Right ventricle myocardium superior (tissue), 1 donor: ENCODE results near the gene SNAP25. TPM values are rescaled to one million over a fixed set of nuclear protein-coding genes. Genes with fewer than 3 reads are reported as not detected.

Experiments
- ATAC-seq: fragments of 200-7000 bp; cut with Tn5 transposase; one replicate; pipeline ENCODE4 v1.9.1; 2020; ENCODE audit warnings: mild to moderate bottlenecking; ENCODE audit not compliant: poor library complexity
- DNase-seq: peaks from one replicate; pipeline ENCODE4 v3.0.0-alpha.2; 2020
- intact Hi-C: fragments of 100-400 bp; cut with DNase I; formaldehyde crosslinking; loops from one replicate; pipeline ENCODE4 v1.11.2; 2022
- total RNA-seq: library from RNA; stranded (reverse); fragmentation: NEBNext Ultra II Directional; extraction: Animal tissue kit (Norgen Biotek cat#: 25700); gene quantifications from one replicate; pipeline ENCODE4 v1.2.1, GENCODE V29; 2021
- donor health status: DM: no; HTN: yes; CAD: no; lungs with severe emphysema.

Gene SNAP25
- total RNA-seq, 1 donor from 2014 or later: not detected

DNA sequence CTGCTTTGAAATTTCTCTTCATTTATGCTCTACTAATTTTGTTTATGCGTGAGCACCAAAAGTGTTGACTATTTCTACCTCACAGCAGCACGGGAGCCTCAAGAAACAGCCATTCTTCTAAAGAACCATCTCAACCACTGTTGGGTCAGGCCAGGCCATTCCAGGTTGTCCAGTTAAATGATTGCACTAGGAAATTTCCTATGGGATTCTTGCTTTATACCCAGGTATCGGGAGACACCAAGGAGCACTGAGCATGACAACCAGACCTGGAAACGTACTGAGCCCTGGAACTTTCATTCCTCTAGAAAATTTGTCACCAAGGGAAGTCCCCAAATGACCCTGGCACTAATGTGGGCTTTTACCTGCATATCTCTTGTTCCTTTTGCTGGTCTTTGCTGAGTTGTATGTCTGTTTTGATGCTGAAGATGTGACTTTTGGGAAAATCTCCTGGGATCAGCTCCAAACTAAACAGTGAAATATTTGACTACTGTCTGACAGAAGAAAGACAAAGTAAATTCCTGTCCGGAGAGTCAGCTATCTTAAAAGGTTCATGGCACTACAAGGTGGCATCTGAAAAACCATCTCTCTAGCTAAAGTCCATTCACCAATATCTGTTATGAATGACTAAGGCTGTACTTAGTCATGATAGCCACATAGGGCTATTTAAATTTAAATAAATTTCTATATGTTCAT is 70.5 kb downstream of the SNAP25 start:
- intact Hi-C loops: no loop called here

DNA sequence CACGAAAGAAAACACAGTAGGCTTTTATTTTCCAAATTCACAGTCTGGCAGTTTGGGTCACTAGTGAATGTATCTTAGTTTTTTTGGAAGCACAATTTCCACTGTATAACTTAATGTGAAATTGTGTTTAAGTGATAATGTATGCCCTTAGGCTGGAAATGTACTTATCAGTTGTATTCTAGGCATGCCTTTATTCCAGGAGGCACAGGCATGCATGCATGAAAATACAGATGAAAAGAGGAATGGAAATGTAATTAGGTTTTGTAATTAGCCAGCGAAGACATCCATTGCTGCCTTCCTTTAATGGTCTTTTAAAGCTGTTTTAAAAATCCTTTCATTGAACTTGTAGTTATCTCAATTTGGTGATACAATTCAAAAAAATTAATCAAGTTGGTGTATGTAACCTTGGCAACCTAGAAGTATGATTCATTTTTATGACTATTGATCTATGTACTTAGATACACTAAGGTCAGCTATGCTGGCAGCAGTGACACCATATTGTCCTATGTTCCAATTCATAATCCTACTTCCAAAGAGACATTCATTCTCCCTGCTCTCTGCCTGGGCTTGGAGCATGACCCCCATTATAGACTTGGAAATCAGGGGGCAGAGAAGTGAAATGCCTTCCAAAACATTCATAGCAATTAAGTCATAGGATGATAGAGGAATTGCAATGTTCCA is 73.1 kb downstream of the SNAP25 start:
- intact Hi-C loops: no loop called here
- ATAC-seq (no peak), DNase-seq (no peak)

More for the DNA sequence above, 70.5 kb downstream of the SNAP25 start:
- no peak for DNase-seq
- ATAC-seq: no peak

GRCh38 chr20:10297223-10297622 is 78.6 kb downstream of the SNAP25 start:
- ATAC-seq: no peak

GRCh38 chr20:10297684-10298240 is 79.1 kb downstream of the SNAP25 start:
- ATAC-seq: no peak
- intact Hi-C loops: no loop called here
- DNase-seq: no peak

More at GRCh38 chr20:10297223-10297622, 78.6 kb downstream of the SNAP25 start:
- no peak for DNase-seq
- intact Hi-C loops: no loop called here

DNA sequence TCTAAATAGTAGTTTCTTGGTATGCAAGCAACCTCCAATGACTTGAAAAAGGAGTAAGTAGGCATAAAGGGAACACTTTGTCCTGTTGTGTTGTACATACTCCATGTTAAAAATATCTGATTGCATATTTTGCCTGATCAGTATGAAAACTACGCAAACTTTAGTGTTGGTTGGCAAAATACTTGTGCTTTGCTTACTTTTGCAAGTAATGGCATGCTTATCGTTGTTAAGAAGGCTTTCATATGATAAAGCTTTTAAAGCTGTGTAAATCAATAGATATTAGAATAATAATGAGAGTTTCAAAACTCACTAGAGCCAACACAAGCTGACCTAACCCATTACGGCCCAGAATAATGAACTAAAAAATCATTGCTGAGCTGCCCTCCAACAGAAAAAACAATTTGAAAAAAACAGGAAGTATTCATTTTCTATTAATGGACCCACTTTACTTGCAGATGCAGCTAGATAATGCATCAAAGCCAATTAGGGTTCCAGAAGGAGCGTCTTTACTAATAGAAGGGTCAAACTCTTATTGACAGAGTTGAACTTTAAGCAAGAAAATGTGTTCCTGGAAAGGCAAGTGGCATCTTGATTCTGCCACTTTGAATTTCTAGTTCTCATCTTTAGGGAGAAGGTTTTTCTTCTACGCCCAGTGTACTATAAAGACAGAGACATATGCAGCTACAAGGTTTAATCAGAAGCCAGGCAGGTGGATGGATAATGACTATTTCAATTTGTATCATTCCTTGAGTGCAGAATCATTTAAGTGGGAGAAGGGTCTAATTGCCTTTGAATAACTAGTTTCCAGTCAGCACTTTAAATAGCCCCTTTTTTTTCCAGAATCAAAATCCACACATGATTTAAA is 82.2 kb downstream of the SNAP25 start:
- intact Hi-C loops: no loop called here
- DNase-seq (no peak), ATAC-seq (no peak)

DNA sequence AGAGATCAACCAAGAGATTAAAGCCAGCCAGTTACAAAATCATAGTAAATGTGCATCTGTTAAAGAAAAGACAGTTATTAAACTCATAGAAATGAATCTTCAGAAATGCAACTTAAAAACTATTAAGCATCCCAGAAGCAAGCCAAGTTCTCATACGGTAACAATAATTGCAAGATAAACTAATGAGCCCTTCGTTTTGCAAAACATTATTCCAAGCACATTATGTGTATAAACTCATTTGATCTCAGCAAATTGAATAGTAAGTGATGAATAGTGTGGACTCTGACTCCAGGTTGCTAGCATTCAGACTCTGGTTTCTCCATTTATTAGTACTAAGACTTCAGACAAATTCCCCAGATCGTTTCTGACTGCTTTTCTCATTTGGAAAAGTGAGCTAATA is 85.2 kb downstream of the SNAP25 start:
- DNase-seq (no peak), ATAC-seq (no peak)
- intact Hi-C loops: no loop called here

DNA sequence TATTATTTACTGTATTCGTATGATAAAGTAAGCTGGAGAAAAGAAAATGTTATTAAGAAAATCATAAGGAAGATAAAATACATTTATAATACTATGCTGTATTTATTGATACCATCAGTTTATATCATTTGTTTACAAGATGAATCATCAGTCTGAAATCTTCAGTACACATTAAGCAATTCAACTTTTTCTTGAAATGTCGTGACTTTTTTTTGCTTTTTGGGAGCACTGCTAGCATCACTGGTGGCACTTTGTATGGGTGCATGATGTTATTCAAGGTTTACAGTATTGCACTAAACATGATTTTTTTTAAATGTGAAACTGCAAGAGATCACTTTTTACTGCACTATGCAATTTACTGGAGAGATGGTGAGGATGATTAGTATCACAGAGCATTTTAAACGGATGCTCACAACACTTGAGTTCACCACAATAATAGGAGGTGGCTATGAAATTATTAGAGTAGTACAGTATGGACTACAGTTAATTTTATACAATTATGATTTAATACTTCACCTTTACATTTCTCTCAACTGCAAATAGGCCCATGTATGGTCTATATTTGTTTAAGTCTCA is 85.9 kb downstream of the SNAP25 start:
- ATAC-seq (no peak), DNase-seq (no peak)
- intact Hi-C loops: no loop called here

DNA sequence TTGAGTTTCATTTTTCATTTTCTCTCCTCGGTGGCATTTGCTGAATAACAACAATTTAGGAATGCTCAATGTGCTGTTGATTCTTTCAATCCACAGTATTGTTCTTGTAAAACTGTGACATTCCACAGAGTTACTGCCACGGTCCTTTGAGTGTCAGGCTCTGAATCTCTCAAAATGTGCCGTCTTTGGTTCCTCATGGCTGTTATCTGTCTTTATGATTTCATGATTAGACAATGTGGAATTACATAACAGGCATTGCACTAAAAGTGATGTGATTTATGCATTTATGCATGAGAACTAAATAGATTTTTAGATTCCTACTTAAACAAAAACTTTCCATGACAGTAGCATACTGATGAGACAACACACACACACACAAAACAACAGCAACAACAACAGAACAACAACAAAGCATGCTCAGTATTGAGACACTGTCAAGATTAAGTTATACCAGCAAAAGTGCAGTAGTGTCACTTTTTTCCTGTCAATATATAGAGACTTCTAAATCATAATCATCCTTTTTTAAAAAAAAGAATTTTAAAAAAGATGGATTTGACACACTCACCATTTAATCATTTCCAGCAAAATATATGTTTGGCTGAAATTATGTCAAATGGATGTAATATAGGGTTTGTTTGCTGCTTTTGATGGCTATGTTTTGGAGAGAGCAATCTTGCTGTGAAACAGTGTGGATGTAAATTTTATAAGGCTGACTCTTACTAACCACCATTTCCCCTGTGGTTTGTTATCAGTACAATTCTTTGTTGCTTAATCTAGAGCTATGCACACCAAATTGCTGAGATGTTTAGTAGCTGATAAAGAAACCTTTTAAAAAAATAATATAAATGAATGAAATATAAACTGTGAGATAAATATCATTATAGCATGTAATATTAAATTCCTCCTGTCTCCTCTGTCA is 88.1 kb downstream of the SNAP25 start:
- intact Hi-C loops: no loop called here
- ATAC-seq: no peak
- DNase-seq: no peak

DNA sequence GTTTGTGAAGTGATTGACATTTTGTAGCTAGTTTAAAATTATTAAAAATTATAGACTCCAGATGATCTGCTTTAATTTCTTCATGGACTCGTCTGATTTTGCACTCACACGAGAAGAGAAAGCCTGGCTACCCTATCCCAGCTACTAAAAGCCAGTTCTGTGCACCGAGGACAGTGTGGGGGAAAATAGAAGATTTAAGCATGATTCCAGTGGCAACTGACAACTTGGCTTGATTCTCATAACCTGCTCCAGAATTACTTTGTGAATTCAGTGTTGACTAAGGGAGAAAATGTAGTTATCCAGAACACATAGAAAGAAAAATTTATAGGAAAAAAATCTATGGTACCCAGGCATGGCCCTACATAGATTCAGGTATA is 88.7 kb downstream of the SNAP25 start:
- intact Hi-C loops: no loop called here
- ATAC-seq: no peak

DNA sequence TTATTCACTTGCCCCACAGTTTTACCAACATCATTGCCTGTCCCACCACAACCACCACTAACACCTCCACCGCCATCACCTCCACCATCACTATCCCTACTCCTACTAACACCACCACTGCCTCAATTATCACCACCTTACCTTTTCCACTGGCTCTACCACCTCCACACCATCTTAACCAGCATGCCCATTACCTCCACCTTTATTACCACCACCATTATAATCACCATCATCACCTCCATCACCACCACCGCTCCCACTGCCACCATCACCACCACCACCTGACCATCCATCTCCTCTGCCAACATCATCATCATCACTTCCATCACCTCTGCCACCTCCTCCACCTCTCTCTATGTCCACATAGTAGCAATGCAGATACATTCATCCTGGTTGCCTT is 90.0 kb downstream of the SNAP25 start:
- intact Hi-C loops: no loop called here
- DNase-seq (no peak), ATAC-seq (no peak)

More for the DNA sequence above, 88.7 kb downstream of the SNAP25 start:
- no peak for DNase-seq

GRCh38 chr20:10309326-10309725 is 90.7 kb downstream of the SNAP25 start:
- intact Hi-C loops: no loop called here
- DNase-seq (no peak), ATAC-seq (no peak)

GRCh38 chr20:10312111-10312510 is 93.5 kb downstream of the SNAP25 start:
- ATAC-seq: no peak

DNA sequence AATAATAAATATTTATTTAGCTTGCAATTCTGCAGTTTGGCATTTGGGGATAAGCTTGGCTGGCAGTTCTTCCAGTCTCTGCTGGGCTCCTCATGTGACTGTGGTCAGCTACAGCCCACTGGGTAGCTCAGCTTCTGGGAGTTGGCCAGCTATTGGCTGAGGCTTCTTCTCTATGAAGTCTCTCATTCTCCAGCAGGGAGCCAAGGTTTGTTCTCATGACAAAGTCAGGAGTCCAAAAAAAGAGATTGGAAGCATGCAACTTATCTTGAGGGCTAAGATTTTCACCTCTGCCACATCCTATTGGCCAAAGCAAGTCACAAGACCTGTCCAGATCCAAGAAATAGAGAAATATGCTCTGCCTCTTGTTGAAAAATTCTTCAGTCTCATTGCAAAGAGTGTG is 94.6 kb downstream of the SNAP25 start:
- intact Hi-C loops: no loop called here
- ATAC-seq: peak; percentile 36
- peak; percentile 57 for DNase-seq

More at GRCh38 chr20:10312111-10312510, 93.5 kb downstream of the SNAP25 start:
- DNase-seq: no peak
- intact Hi-C loops: no loop called here

DNA sequence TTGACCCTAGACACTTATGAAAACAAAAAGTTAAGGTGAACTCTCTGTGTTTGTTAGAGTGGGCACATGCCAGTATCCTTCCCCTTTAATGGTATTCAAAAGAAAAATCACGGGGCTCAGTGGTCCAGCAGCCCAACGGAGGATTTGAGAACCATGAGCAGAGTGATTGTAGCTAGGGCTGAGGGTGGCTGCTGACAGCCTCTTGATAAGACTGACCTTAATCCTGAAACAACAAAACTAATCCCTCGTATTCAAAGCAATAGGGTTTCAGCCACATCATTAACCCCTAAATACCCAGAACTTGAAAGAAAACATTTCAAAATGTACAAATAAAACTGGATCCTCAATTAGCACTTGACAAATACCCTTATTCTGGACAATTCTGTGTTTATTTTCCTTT is 95.1 kb downstream of the SNAP25 start:
- intact Hi-C loops: no loop called here
- ATAC-seq (peak; percentile 58), DNase-seq (no peak)

DNA sequence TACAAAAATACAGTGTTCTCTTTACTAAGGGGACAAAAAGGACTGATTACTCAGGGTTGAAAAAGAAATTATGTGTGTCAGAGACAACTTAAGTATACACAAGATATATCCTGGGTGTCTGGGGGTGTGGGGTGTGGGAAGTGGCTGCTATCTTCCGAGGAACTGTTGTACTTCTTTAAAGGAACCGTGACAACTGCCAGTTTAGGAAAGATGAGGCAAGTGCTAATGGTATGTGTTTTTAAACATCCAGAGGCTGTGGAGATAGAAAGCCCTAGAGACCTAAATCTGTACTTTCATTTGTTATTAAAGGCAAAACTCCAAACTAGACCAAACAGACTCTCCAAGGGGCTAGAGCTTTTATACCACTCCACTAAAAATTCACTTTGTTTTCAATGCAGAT is 95.6 kb downstream of the SNAP25 start:
- intact Hi-C loops: no loop called here
- DNase-seq (no peak), ATAC-seq (peak; percentile 77)

GRCh38 chr20:10315138-10315537 is 96.5 kb downstream of the SNAP25 start:
- ATAC-seq (no peak), DNase-seq (no peak)
- intact Hi-C loops: no loop called here

DNA sequence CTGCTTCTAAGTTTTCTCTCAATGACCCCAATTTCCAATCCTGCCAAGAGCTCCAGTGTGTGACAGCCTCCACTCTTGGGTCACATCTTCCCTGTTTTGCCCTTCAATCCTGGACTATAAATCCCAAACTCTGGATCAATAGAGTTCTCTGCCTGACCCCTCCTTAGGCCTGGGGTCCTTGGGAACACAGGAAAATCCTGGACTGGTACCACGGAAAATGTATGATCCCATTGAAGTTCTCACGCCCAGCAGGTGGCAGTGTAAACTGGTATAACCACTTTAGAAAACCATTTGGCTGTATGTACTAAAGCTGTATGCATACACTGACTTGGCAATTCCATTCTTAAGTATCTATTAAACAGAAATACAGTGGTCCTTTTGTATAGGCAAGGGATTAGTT is 98.0 kb downstream of the SNAP25 start:
- no peak for DNase-seq
- intact Hi-C loops: no loop called here
- no peak for ATAC-seq
